ENCODE results near the gene LENG9.

LENG9 gene

DNA sequence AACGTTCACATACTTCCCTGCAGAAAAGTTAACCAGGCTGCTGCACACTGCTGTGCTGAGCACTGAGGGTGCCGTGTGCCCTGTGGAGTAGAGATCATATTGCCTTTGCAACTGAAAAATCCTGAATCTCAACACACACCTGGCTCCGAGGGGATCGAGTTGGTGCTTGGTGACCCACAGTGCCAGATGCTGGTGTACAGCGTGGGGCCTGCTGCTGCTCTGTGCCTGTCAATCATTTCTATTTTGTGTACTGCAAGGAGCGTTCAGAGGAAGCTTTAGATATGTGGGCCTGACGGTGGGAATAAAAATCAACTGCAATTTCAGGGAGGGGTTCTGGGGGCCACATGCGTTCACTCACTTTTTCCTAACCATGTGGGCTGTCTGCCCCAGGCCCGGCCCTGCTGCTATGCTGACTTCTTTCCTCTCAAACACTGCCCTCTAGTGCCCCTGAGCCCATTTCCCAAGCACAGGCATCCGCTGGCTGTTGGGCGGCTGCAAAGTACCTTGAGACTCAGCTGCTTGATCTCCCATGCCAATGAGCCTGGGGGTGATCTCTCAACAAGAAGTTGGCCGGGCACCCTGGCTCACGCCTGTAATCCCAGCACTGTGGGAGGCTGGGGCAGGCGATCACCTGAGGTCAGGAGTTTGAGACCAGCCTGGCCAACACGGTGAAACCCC lies 24.3 kb downstream of the LENG9 start:
- DNase-seq (ENCODE audit: low read depth in 2 of 2), result no peak

DNA sequence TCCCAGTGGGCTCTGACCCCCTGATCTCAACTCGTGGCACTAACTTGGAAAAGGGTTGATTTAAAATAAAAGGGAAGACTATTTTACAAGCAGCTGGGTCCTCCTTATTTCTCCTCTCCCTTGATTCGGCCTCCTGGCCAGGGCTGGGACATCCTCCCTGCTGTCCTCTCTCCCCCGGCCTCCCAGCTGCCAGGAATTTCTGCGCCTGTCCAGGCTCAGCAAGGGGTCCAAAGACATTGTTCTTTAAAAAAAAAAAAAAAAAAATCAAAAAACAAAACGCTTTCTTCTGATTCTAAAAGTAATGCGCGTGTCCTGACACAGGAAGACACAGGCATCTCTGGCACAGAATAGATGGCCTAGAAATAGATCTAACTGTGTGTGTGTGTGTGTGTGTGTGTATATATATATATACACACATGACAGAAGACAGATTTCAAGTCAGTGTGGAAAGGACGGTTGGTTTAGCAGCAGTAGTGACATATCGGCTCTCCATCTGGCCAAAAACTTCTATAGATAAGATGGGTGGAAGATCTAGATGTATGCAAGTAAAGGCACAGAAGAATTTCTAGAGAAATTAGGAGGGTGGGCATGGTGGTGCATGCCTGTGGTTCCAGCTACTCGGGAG lies 26.8 kb downstream of the LENG9 start:
- no peak for DNase-seq (ENCODE audit: low read depth in 2 of 2)

GRCh38 chr19:54436031-54436523 lies 27.5 kb downstream of the LENG9 start:
- DNase-seq (ENCODE audit: low read depth in 2 of 2), result no peak

DNA sequence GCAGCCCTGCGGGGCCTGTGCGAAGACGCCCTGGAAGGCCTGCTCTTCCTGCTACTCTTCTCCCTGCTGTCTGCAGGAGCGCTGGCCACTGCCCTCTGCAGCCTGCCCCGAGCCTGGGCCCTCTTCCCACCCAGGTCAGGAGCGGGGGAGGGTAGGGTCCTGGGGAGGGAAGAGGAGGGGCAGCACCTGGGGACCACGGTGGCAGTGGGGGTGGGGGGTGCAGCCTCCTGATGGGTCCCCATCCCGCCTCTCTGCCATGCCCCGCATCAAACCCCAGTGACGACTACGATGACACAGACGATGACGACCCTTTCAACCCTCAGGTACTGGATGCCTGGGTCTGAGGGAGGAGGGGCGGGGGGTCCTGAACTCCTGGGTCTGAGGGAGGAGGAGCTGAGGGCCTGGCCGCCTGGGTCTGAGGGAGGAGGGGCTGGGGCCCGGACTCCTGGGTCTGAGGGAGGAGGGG lies 28.0 kb downstream of the LENG9 start:
- DNase-seq (ENCODE audit: low read depth in 2 of 2), result no peak

DNA sequence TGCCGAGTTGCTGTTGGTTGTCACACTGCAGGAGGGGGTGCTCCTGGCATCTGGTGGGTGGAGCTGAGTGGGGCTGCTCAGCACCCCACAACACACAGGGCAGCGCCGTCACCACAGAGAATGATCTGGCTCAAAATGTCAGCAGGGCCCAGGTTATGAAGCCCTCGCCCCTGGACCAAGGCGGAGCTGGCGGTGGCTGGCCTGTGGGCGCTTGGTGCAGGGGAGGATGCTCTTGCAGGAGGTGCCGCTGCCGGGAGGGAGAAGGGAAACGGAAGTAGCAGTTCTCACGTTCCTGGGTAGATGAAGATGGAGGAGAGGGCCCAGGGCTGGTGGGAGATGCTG lies 28.7 kb downstream of the LENG9 start:
- DNase-seq (ENCODE audit: low read depth in 2 of 2), result no peak

DNA sequence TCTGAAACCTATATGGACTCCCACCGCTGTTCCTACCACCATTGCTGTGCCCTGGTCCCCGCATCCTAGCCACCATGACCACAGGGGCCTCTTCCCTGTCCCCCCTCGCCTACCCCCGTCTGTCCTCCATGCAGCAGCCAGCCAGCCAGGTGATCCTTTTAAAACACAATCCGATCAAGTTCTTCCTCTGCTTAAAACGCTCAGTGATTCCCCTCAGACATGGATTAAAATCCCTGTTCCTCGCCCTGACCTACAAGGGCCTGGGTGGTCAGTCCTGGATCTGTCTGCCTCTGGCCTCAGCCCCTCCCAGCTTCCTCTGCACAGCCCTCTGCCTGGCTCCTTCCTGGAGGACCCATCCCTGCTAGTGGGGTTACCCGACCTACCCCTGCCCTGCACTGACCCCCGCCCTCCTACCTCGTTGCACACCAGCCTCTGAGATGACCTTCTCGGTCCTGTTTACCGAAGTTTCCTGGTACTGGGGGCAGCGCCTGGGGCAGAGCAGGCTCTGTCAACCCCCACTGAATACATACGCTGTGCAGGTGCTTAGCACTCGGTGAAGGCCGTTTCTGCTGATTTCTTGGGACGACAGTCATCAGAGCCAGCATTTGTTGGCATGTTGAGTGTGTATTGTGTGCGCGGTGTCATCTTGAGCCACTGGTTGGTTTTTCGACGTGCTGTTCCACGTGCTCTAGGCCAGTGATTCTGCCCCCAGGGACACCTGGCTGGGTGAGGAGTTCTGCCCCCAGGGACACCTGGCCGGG lies 29.3 kb downstream of the LENG9 start:
- no peak for DNase-seq (ENCODE audit: low read depth in 2 of 2)

DNA sequence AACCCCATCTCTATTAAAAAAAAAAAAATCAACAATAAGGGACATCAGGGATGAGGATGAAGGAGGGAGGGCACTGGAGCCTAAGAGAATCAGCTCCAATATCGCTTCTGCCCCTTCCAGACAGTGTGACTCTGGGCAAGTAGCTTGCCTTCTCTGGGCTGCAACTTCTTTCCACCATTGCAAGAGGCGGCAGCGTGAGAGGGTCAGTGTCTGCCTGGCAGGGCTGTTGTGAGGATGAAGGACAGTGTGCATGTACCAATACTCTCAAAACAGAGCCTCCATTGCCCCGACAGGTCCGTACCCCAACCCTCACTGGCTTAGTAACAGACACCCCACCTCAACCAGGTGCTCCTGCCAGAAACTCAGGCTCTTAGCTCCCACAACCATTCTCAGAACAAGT lies 29.9 kb downstream of the LENG9 start:
- DNase-seq (ENCODE audit: low read depth in 2 of 2), result no peak

- no peak for DNase-seq (ENCODE audit: low read depth in 2 of 2)
Observed at GRCh38 chr19:54432144-54432738, 31.3 kb downstream of the LENG9 start.

DNA sequence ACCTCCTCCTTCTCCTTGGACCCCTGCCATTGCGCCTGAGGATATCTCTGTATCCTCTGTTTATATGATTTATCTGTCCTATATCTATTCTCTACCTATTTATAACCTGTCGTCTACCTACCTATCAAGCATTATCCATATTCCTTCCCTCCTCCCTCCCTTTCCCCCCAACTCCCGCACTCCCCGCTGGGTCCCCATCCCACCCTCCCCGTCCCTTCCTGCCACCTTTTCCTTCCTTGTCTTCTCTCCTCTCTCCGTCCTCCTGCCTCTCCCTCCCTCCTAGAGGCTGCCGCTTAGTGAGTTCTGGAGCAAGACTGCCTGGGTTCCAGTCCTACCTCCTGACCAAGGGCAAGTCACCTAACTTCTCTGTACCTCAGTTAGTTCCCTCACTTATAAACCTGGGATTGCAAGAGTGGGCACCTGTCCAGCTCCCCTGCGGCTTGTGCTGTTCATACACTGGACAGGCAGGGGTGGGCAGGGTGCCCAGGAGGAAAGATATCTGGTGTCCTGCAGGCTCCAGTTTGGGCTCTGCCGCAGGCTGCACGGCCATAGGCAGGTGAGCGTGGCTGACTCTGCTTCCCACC lies 32.2 kb downstream of the LENG9 start:
- no peak for DNase-seq (ENCODE audit: low read depth in 2 of 2)

DNA sequence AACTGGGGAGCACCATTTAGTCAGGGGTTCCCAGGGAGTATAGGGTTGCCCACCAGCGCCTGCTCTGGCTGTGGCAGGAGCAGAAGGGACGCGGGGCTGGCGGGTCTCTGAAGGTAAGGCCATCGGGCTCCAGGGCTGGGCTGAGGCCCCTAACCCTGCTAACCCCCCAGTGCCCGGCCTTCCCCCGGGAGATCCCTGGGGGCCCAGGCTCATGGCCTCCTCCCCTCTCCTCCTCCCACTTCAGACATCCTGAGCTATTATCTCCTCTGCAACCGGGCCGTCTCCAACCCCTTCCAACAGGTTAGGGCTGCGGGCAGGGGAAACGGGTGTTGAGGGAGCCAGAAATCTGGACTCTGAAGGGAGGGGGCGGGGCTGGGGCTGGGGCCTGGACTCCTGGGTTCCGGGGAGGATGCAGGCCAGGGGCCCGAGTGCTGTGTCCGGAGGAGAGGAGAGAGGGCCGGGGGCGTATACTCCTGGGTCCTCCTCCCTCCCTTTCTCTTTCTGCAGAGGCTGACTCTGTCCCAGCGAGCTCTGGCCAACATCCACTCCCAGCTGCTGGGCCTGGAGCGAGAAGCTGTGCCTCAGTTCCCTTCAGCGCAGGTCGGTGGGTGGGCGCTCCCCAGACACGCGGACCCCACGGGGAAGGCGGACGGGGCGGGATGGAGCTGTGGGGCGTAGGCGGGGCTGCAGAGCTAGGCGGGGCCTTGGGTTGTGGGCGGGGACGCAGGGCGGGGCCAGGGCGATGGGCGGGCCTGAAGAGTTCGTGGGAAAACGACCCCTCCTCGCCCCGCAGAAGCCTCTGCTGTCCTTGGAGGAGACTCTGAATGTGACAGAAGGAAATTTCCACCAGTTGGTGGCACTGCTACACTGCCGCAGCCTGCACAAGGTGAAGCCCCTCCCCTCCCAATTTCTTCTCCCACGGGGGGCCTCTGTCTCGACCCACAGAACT lies 33.0 kb downstream of the LENG9 start:
- no peak for DNase-seq (ENCODE audit: low read depth in 2 of 2)

GRCh38 chr19:54429545-54430227 lies 33.9 kb downstream of the LENG9 start:
- DNase-seq (ENCODE audit: low read depth in 2 of 2), result no peak

GRCh38 chr19:54429176-54429495 lies 34.4 kb downstream of the LENG9 start:
- DNase-seq (ENCODE audit: low read depth in 2 of 2), result no peak

DNA sequence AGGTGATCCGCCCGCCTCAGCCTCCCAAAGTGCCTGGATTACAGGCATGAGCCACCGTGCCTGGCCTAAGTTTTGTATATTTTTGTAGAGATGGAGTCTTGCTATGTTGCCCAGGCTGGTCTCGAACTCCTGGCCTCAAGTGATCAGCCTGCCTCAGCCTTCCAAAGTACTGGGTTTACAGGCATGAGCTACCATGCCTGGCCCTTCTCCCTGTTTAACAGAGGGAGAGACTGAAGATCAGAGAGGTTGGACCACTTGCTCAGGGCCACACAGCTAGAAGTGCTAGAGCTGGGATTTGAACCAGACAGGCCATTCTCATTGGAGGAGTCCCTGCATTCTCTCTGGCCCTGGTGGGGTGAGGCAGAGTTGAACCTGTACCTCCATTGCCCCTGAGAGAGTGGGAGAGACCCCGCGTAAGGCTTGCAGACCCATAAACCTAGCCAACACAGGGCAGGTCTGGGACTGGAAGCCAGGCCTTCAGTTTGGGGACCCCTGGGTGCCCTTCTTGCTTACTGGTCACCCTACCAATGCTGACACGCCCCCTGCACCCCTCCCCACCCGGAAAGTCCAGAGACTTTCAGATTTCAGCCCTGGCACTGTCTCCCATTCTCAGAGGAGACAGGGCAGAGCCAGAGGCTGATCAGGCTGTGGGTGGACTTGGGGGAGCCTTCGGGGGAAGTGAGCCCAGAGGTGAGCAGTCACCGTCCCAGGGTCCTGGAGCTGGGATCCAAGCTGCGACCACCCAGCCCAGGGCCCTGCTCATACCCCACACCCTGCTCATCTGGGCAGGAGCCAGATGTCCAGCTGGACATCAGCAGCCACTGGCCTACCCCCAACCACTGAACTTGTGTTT lies 35.0 kb downstream of the LENG9 start:
- DNase-seq (ENCODE audit: low read depth in 2 of 2), result no peak

DNA sequence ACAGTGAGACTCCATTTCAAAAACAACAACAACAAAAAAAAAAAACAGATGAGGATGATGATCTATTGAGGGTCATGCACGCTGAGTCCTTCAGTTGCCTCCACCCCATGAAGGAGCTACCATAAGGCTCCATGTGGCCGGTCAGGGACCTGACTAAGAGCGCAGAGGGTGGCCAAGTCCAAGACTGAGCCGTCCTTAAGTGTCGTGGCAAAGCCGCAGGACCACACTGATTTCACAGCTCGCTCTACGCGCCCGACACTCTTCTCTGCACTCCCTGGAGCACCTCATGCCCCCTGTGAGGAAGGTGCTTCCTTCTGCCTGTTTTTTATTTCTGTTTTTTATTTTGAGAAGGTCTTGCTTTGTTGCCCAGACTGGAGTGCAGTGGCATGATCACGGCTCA lies 36.0 kb downstream of the LENG9 start:
- DNase-seq (ENCODE audit: low read depth in 2 of 2), result no peak

GRCh38 chr19:54426291-54426931 lies 37.2 kb downstream of the LENG9 start:
- no peak for DNase-seq (ENCODE audit: low read depth in 2 of 2)

GRCh38 chr19:54425382-54425723 lies 38.2 kb downstream of the LENG9 start:
- no peak for DNase-seq (ENCODE audit: low read depth in 2 of 2)

GRCh38 chr19:54424660-54425381 lies 38.8 kb downstream of the LENG9 start:
- DNase-seq (ENCODE audit: low read depth in 2 of 2), result no peak

- DNase-seq (ENCODE audit: low read depth in 2 of 2), result no peak
Observed at GRCh38 chr19:54424201-54424600, 39.4 kb downstream of the LENG9 start.

DNA sequence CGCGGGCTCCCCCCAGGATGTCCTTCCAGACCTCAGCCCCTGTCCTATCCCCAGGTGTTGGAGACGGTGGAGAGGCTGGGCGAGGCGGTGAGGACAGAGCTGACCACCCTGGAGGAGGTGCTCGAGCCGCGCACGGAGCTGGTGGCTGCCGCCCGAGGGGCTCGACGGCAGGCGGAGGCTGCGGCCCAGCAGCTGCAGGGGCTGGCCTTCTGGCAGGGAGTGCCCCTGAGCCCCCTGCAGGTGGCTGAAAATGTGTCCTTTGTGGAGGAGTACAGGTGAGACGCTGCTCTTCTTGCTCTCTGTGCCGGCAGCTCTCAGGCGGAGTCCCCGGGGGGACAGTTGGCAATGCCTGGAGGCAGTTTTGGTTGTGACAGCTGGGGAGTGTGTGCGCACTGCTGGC lies 41.4 kb downstream of the LENG9 start:
- no peak for DNase-seq (ENCODE audit: low read depth in 2 of 2)
